Measurements from ENCODE around the gene DHRS3.

DHRS3 gene

GRCh38 chr1:12626888-12627287, 8.9 kb upstream of the DHRS3 start:
- no peak for TF ChIP-seq CTCF (conservative IDR thresholded peaks at IDR 0.05)
- H3K27ac ChIP-seq = peak overlapping the region; percentile 41; the same call in 1 of the 2 replicates

GRCh38 chr1:12625276-12625675, 7.3 kb upstream of the DHRS3 start:
- H3K27ac ChIP-seq = no peak overlapping the region
- TF ChIP-seq CTCF (conservative IDR thresholded peaks at IDR 0.05) = no peak

GRCh38 chr1:12622506-12622905, 4.5 kb upstream of the DHRS3 start:
- no peak for TF ChIP-seq CTCF (conservative IDR thresholded peaks at IDR 0.05)
- H3K27ac ChIP-seq = peak overlapping the region; percentile 81

GRCh38 chr1:12621346-12622335, 3.6 kb upstream of the DHRS3 start:
- H3K27ac ChIP-seq = peak overlapping the region; percentile 81
- TF ChIP-seq CTCF (conservative IDR thresholded peaks at IDR 0.05) = no peak

- no peak for TF ChIP-seq CTCF (conservative IDR thresholded peaks at IDR 0.05)
- peak overlapping the region; percentile 81; the same call in 1 of the 2 replicates for H3K27ac ChIP-seq
Observed at GRCh38 chr1:12620931-12621330, 2.9 kb upstream of the DHRS3 start.

GRCh38 chr1:12620488-12620865, 2.5 kb upstream of the DHRS3 start:
- no peak for TF ChIP-seq CTCF (conservative IDR thresholded peaks at IDR 0.05)
- peak overlapping the region; percentile 96; the same call in 1 of the 2 replicates for H3K27ac ChIP-seq

- peak overlapping the region; percentile 96 for H3K27ac ChIP-seq
- TF ChIP-seq CTCF (conservative IDR thresholded peaks at IDR 0.05) = peak; percentile 92
Observed at GRCh38 chr1:12619792-12620487, 1.9 kb upstream of the DHRS3 start.
